ENCODE data around the gene CCDC122. TPM values are rescaled to one million over a fixed set of nuclear protein-coding genes. Genes with fewer than 3 reads are reported as not detected.

The CCDC122 gene
- total RNA-seq, 6 donors from 2014 or later = 3.5 to 52.4 (median 4.4) TPM

DNA sequence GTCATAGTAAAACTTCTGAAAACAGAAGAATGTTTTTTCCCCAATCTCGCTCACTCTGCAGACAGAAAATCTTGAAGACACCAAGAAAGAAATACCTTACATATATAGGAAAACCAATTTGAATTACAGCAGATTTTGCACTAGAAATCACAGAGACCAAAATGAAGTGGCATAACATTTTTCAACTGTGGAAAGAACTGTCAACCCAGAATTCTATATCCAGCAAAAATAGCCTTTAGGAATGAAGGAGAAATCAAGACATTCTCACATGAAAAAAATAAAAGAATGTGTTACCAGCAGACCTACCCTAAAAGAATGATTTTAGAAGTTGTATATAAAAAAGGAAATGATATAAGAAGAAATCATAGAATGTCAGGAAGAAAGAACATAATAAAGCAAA lies 28.7 kb downstream of the CCDC122 start:
- no peaks in the 10 kb centered on the region for H3K27me3 ChIP-seq
- H3K4me3 ChIP-seq = no peak overlapping the region
- H3K4me1 ChIP-seq = no peaks in the 10 kb centered on the region
- H3K9me3 ChIP-seq = peaks cover 21 to 45% (median 34%) of the 10 kb centered on the region in 4 donors
- WGBS, 2 donors = 91 to 100% methylated on average over 1 of the region's 1 CpG
- no peak overlapping the region for H3K27ac ChIP-seq
- ATAC-seq (ENCODE audit: low FRiP score in 2 of 2) = no peak
- TF ChIP-seq POLR2AphosphoS5 (IDR thresholded peaks at IDR 0.05) (no peak), CTCF (IDR thresholded peaks at IDR 0.05) (no peak)
- no peak for DNase-seq
- no peaks in the 10 kb centered on the region for H3K36me3 ChIP-seq

DNA sequence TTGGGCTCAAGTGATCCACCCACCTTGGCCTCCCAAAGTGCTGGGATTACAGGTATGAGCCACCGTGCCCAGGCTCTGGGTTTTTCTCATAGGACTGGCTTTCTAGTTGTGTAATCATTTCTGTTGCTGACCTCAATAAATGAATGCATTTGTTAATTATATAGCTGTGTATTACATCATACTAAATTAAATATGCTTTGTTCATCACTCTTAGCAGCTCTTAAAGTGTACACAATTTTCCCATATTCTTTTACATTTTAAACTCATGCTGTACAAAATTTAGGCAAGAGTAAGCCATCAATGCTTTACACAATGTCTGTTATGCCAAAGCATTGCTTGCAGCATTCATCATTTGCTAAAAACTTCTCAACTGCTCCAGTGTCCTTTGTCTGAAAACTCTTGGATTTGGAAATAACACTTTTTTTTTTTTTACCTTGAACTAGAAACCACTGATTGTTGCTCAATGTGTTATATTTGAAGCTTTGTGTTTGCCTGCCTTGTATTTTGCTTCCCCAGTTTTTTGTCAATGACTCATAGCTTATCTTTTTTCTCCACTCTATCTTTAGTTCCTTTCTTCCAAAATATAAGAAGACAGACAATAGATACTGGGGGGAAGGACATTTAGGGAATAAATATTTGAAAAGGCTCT lies 31.4 kb downstream of the CCDC122 start:
- TF ChIP-seq POLR2AphosphoS5 (IDR thresholded peaks at IDR 0.05) = no peak
- no peak for TF ChIP-seq POLR2A (IDR thresholded peaks at IDR 0.05)
- no peak for TF ChIP-seq CTCF (IDR thresholded peaks at IDR 0.05)
- no peak for TF ChIP-seq EP300 (IDR thresholded peaks at IDR 0.05)
- H3K9me3 ChIP-seq = peaks cover 15 to 30% (median 22%) of the 10 kb centered on the region in 4 donors
- no peak overlapping the region for H3K4me3 ChIP-seq
- H3K27me3 ChIP-seq = no peaks in the 10 kb centered on the region
- peak in 1 of 2 donors; percentile 40 for ATAC-seq (ENCODE audit: low FRiP score in 2 of 2)
- DNase-seq = no peak
- H3K27ac ChIP-seq = no peak overlapping the region
- H3K4me1 ChIP-seq = no peaks in the 10 kb centered on the region
- H3K36me3 ChIP-seq = no peaks in the 10 kb centered on the region
- WGBS, 2 donors = 62 to 81% methylated on average over 1 of the region's 1 CpG

DNA sequence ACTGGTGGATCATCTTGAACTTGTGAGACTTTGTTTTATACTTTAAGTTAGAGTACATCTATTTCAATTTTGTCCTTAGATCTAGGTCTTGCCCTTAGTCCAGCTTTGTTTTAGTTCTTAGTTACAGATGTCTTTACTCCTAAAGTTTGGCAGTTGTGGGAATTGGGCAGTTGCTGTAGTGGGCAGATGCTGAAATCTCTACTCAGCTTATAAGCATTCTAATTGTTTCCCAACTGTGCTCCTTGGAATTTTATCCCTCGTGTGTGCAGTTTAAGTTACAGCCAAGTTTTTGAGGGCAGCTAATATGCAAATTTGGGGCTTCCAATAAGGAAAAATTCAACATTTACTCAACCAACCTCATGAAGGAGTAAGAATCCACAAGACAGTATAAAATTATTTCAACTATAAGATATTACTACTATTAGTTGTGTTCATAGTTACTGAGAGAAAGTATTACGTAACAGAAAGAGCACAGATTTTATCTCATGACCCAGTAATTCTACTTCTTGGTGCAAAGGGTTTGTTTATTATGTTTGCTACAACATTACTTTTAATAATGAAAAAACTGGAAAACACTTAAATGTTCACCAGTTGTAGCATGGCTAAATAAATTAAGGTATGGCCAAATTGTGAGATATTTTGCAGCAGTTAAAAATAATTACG lies 32.9 kb downstream of the CCDC122 start:
- Histone ChIP-seq H3K27me3 (no peaks in the 10 kb centered on the region), H3K9me3 (peaks cover 9 to 15% (median 11%) of the 10 kb centered on the region in 4 donors), H3K27ac (no peak overlapping the region), H3K4me3 (no peak overlapping the region), H3K36me3 (no peaks in the 10 kb centered on the region), H3K4me1 (no peaks in the 10 kb centered on the region)
- TF ChIP-seq EP300 (IDR thresholded peaks at IDR 0.05) (no peak), POLR2A (IDR thresholded peaks at IDR 0.05) (no peak), POLR2AphosphoS5 (IDR thresholded peaks at IDR 0.05) (no peak), CTCF (IDR thresholded peaks at IDR 0.05) (no peak)
- no peak for ATAC-seq (ENCODE audit: low FRiP score in 2 of 2)
- 87 to 88% methylated on average over 3 of the region's 3 CpGs for WGBS, 2 donors
- no peak for DNase-seq

GRCh38 chr13:43838909-43839308 lies 40.6 kb downstream of the CCDC122 start:
- Histone ChIP-seq H3K4me3 (no peak overlapping the region), H3K9me3 (no peaks in the 10 kb centered on the region), H3K27ac (no peak overlapping the region), H3K4me1 (no peaks in the 10 kb centered on the region), H3K27me3 (no peaks in the 10 kb centered on the region), H3K36me3 (no peaks in the 10 kb centered on the region)
- no peak for TF ChIP-seq EP300 (IDR thresholded peaks at IDR 0.05)
- TF ChIP-seq POLR2A (IDR thresholded peaks at IDR 0.05) = no peak
- no peak for TF ChIP-seq CTCF (IDR thresholded peaks at IDR 0.05)
- TF ChIP-seq POLR2AphosphoS5 (IDR thresholded peaks at IDR 0.05) = no peak
- 81 to 92% methylated on average over 4 of the region's 4 CpGs for WGBS, 2 donors
- DNase-seq (no peak), ATAC-seq (ENCODE audit: low FRiP score in 2 of 2) (peak in 1 of 2 donors; percentile 68)

GRCh38 chr13:43835701-43836100 lies 43.8 kb downstream of the CCDC122 start:
- Histone ChIP-seq H3K36me3 (no peaks in the 10 kb centered on the region), H3K4me3 (no peak overlapping the region), H3K27ac (no peak overlapping the region), H3K4me1 (no peaks in the 10 kb centered on the region), H3K27me3 (no peaks in the 10 kb centered on the region), H3K9me3 (no peaks in the 10 kb centered on the region)
- no peak for ATAC-seq (ENCODE audit: low FRiP score in 2 of 2)
- TF ChIP-seq EP300 (IDR thresholded peaks at IDR 0.05) = no peak
- TF ChIP-seq CTCF (IDR thresholded peaks at IDR 0.05) = no peak
- no peak for TF ChIP-seq POLR2A (IDR thresholded peaks at IDR 0.05)
- no peak for TF ChIP-seq POLR2AphosphoS5 (IDR thresholded peaks at IDR 0.05)
- 86 to 91% methylated on average over 2 of the region's 2 CpGs for WGBS, 2 donors
- DNase-seq = no peak
